ENCODE data around the gene NPM3.

GRCh38 chr10:101778151-101778780 lies 5.0 kb downstream of the NPM3 start:
- TF ChIP-seq, protein P1, sequence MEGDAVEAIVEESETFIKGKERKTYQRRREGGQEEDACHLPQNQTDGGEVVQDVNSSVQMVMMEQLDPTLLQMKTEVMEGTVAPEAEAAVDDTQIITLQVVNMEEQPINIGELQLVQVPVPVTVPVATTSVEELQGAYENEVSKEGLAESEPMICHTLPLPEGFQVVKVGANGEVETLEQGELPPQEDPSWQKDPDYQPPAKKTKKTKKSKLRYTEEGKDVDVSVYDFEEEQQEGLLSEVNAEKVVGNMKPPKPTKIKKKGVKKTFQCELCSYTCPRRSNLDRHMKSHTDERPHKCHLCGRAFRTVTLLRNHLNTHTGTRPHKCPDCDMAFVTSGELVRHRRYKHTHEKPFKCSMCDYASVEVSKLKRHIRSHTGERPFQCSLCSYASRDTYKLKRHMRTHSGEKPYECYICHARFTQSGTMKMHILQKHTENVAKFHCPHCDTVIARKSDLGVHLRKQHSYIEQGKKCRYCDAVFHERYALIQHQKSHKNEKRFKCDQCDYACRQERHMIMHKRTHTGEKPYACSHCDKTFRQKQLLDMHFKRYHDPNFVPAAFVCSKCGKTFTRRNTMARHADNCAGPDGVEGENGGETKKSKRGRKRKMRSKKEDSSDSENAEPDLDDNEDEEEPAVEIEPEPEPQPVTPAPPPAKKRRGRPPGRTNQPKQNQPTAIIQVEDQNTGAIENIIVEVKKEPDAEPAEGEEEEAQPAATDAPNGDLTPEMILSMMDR (conservative IDR thresholded peaks at IDR 0.05 in 1 of 2, IDR thresholded peaks at IDR 0.05 in 1 of 2; ENCODE audit: extremely low read depth in 1 of 2, insufficient read depth in 1 of 2, low read depth in 1 of 2, low read length in 2 of 2), result no peak
- TF ChIP-seq EZH2 (IDR thresholded peaks at IDR 0.05; ENCODE audit: borderline replicate concordance, low read length), result no peak
